Heart left ventricle (tissue), 16 donors: ENCODE results near the gene SH2D3C. TPM values are rescaled to one million over a fixed set of nuclear protein-coding genes. Genes with fewer than 3 reads are reported as not detected.

Experiments used
- ATAC-seq, 4 donors: fragments of 200-7000 bp; cut with Tn5 transposase; one replicate each; pipeline ENCODE4 v1.9.1; 2020 to 2022; ENCODE audit warnings: moderate library complexity in 4 of 4, mild to moderate bottlenecking in 3 of 4, moderate number of reproducible peaks in 1 of 4
- DNase-seq, 5 donors: peaks; one replicate each; pipeline ENCODE4 v3.0.0-alpha.2; 2020
- H3K27ac ChIP-seq, 12 donors: fragments of 200-600 bp; sonication (generic) in 4 of 12; one replicate each; pipeline versions ENCODE4 v1.5.0 to v1.8.0; 2016 to 2022; ENCODE audit warnings: mild to moderate bottlenecking in 2 of 12
- H3K27me3 ChIP-seq, 9 donors: fragments of 200-600 bp; sonication (generic) in 2 of 9; one replicate each; pipeline versions ENCODE4 v1.5.1 to v1.8.0; 2016 to 2022; ENCODE audit warnings: mild to moderate bottlenecking in 3 of 9
- H3K36me3 ChIP-seq, 9 donors: fragments of 200-600 bp; sonication (generic) in 2 of 9; one replicate each; pipeline versions ENCODE4 v1.5.0 to v1.8.0; 2018 to 2022; ENCODE audit warnings: mild to moderate bottlenecking in 2 of 9
- H3K4me1 ChIP-seq, 12 donors: fragments of 200-600 bp; sonication (generic) in 4 of 12; one replicate each; pipeline versions ENCODE4 v1.5.0 to v1.8.0; 2016 to 2022; ENCODE audit warnings: mild to moderate bottlenecking in 3 of 12
- H3K4me3 ChIP-seq, 12 donors: fragments of 200-600 bp; sonication (generic) in 4 of 12; one replicate each; pipeline versions ENCODE4 v1.5.0 to v1.8.0; 2017 to 2022; ENCODE audit warnings: mild to moderate bottlenecking in 9 of 12, moderate library complexity in 4 of 12
- H3K9me3 ChIP-seq, 12 donors: fragments of 200-600 bp; sonication (generic) in 4 of 12; one replicate each; pipeline versions ENCODE4 v1.5.0 to v1.8.0; 2016 to 2022; ENCODE audit warnings: mild to moderate bottlenecking in 1 of 12
- CTCF ChIP-seq, 12 donors: fragments of 200-600 bp; sonication (generic) in 4 of 12; IDR thresholded peaks; one replicate each; pipeline versions ENCODE4 v1.5.0 to v1.8.0; 2018 to 2022; ENCODE audit warnings: antibody characterized with exemption in 12 of 12, mild to moderate bottlenecking in 5 of 12
- POLR2A ChIP-seq, 2 donors: fragments of 450-650 bp; IDR thresholded peaks; one replicate each; pipeline ENCODE4 v1.6.1; 2017; ENCODE audit warnings: antibody characterized with exemption in 2 of 2, mild to moderate bottlenecking in 2 of 2, moderate library complexity in 2 of 2
- WGBS, 4 donors: extraction: QIAGEN DNeasy Blood & Tissue Kit in 2 of 4; methylation state at CpG; one replicate each; pipeline versions ENCODE4 v1.1.5 to v1.1.7; 2013 to 2018; 5-methylcytosine and 5-hydroxymethylcytosine counted together
- intact Hi-C, 10 donors: fragments of 100-400 bp; cut with DNase I; formaldehyde crosslinking; loops; one replicate each; pipeline versions ENCODE4 v1.11.1 to v1.14.2; 2022
- polyA plus RNA-seq, 2 donors: library from polyadenylated mRNA; stranded (reverse); fragments of 200-250 nt; gene quantifications; one replicate each; pipeline ENCODE4 v1.2.3, GENCODE V29; 2013
- total RNA-seq, 9 donors: library from RNA; depleted of rRNA in 2 of 9; stranded (reverse); fragments of >200 nt in 2 of 9; fragmentation: NEBNext Ultra II Directional in 3 of 9; extraction: Animal tissue kit (Norgen Biotek cat#: 25700) in 3 of 9; gene quantifications; one replicate each; pipeline versions ENCODE4 v1.1.0 to v1.2.4, GENCODE V29; 2016 to 2023
- donor health status: ischemic (EF 13 %, LVEDD 7.1; RV severe dilation, severe dysfunction).
- donor health status: healthy with polysubstance abuse.
- donor health status: DM: no; HTN: yes; CAD: no.
- donor health status: DM: no; HTN: no; CAD: no.
- donor health status: ischemic (EF 25% LVEDD 6.9; RV normal size, moderate dysfunction).
- donor health status: ischemic (EF 25% LVEDD 5.7; RV mildly dilated, moderate dysfunction).
- donor health status: healthy.
- donor health status: DM: yes; HTN: yes; CAD: no.
- donor health status: ischemic (EF 35%, LVEDD 5.7; RV mildly dilated, moderate dysfunction).
- donor health status: nonischemic (EF 11% LVEDD 7.7; RV severe dilation, severe dysfunction).
- donor health status: DM: yes; HTN: yes; CAD: no.
- donor health status: PGD.
- donor health status: ischemic (EF 29% LVEDD 5.4; RV normal size, mild dysfunction).
- donor health status: nonischemic (EF 23%, LVEDD 6.1; RV moderate dilation, normal function).

SH2D3C gene
- total and polyA plus RNA-seq, 11 donors, result 13.7 to 38.9 (median 21.0) TPM

- 52 to 67% (median 57%) methylated on average over 7 to 8 of the region's 8 CpGs for WGBS, 4 donors
- Histone ChIP-seq H3K9me3 (no peaks in the 10 kb centered on the region), H3K4me3 (no peak overlapping the region), H3K36me3 (peaks cover 6 to 58% (median 48%) of the 10 kb centered on the region in 9 donors), H3K4me1 (peaks cover 0 to 55% (median 36%) of the 10 kb centered on the region in 12 donors), H3K27me3 (no peaks in the 10 kb centered on the region), H3K27ac (peak overlapping the region in 8 of 12 donors; percentile 8 to 39 (median 30))
- ATAC-seq (peak; percentile 17 to 76 (median 52)), DNase-seq (peak in 1 of 5 donors; percentile 39)
- intact Hi-C loops, result no loop called here
- TF ChIP-seq CTCF (IDR thresholded peaks at IDR 0.05) (no peak), POLR2A (IDR thresholded peaks at IDR 0.05) (no peak)
Measured at GRCh38 chr9:127793093-127793708, 14.7 kb upstream of the SH2D3C start.

GRCh38 chr9:127792417-127793031 lies 14.1 kb upstream of the SH2D3C start:
- intact Hi-C loops, result no loop called here
- peaks cover 0 to 61% (median 41%) of the 10 kb centered on the region in 12 donors for H3K4me1 ChIP-seq

GRCh38 chr9:127791085-127791484 lies 12.6 kb upstream of the SH2D3C start:
- Histone ChIP-seq H3K27me3 (no peaks in the 10 kb centered on the region), H3K27ac (peak overlapping the region in 5 of 12 donors; percentile 53 to 86 (median 66)), H3K4me3 (no peak overlapping the region), H3K36me3 (peaks cover 8 to 75% (median 61%) of the 10 kb centered on the region in 9 donors), H3K9me3 (no peaks in the 10 kb centered on the region), H3K4me1 (peaks cover 0 to 60% (median 42%) of the 10 kb centered on the region in 12 donors)
- WGBS, 4 donors, result 83 to 87% (median 86%) methylated on average over 4 of the region's 4 CpGs
- DNase-seq (no peak), ATAC-seq (no peak)
- no peak for TF ChIP-seq CTCF (IDR thresholded peaks at IDR 0.05)
- no peak for TF ChIP-seq POLR2A (IDR thresholded peaks at IDR 0.05)
- intact Hi-C loops, result no loop called here

More at GRCh38 chr9:127792417-127793031, 14.1 kb upstream of the SH2D3C start:
- Histone ChIP-seq H3K9me3 (no peaks in the 10 kb centered on the region), H3K27ac (peak overlapping the region in 2 of 12 donors; percentile 17 to 34), H3K4me3 (no peak overlapping the region), H3K27me3 (no peaks in the 10 kb centered on the region), H3K36me3 (peaks cover 8 to 65% (median 55%) of the 10 kb centered on the region in 9 donors)
- TF ChIP-seq POLR2A (IDR thresholded peaks at IDR 0.05), result no peak
- TF ChIP-seq CTCF (IDR thresholded peaks at IDR 0.05), result no peak
- WGBS, 4 donors, result 79 to 82% (median 80%) methylated on average over 7 of the region's 7 CpGs
- ATAC-seq (no peak), DNase-seq (no peak)

- H3K4me3 ChIP-seq, result no peak overlapping the region
- peak in 1 of 5 donors; percentile 44 for DNase-seq
- peak overlapping the region in 11 of 12 donors; percentile 2 to 86 (median 63) for H3K27ac ChIP-seq
- no peaks in the 10 kb centered on the region for H3K27me3 ChIP-seq
- ATAC-seq, result peak in 1 of 4 donors; percentile 11
- intact Hi-C loops, result no loop called here
- H3K4me1 ChIP-seq, result peaks cover 0 to 58% (median 38%) of the 10 kb centered on the region in 12 donors
- H3K36me3 ChIP-seq, result peaks cover 8 to 75% (median 61%) of the 10 kb centered on the region in 9 donors
- no peaks in the 10 kb centered on the region for H3K9me3 ChIP-seq
- WGBS, 4 donors, result 49 to 64% (median 54%) methylated on average over 9 of the region's 9 CpGs
- TF ChIP-seq POLR2A (IDR thresholded peaks at IDR 0.05) (no peak), CTCF (IDR thresholded peaks at IDR 0.05) (no peak)
Measured at GRCh38 chr9:127790094-127790855, 11.8 kb upstream of the SH2D3C start.
